GM18505 (cell line): ENCODE measurements around the gene SLC66A2.

Experiments used
- ATAC-seq: cut with Tn5 transposase; IDR thresholded peaks from one replicate; pipeline ENCODE4 v1.9.1; 2021; ENCODE audit not compliant: unreplicated experiment
- POLR2A ChIP-seq: IDR thresholded peaks from 4 replicates; pipeline ENCODE4 v1.6.1; 2011; ENCODE audit warnings: borderline replicate concordance; ENCODE audit not compliant: insufficient read depth, insufficient read length; ENCODE audit errors: extremely low read depth

The SLC66A2 gene

DNA sequence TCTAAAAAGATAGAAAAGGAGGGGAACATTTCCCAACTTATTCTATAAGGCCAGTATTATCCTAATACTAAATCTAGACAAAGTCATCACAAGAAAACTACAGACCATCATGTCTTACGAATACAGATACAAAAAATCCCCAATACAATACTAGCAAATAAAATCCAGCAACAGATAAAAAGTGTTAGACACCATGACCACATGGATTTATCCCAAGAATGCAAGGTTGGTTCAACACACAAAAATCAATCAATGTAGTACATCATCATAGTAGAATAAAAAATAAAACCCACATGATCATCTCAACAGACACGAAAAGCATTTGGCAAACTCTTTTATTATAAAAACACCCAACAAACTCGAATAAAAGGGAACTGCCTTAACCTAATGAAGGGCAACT, 18.5 kb downstream of the SLC66A2 start:
- no peak for ATAC-seq
- TF ChIP-seq POLR2A, result no peak

DNA sequence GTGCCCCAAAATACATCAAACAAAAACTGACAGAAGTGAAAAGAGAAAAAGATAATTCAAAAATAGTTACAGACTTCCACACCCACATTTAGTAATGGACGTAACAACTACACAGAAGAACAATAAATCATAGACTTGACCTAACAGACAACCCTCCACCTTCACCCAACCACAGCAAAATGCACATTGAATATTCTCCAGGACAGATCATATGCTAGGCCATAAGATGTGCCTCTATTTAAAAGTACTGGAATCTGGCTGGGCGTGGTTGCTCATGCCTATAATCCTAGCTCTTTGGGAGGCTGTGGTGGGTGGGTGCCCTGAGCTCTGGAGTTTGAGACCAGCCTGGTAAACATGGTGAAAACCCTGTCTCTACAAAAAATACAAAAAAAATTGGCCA, 20.0 kb downstream of the SLC66A2 start:
- TF ChIP-seq POLR2A, result no peak
- ATAC-seq, result no peak

DNA sequence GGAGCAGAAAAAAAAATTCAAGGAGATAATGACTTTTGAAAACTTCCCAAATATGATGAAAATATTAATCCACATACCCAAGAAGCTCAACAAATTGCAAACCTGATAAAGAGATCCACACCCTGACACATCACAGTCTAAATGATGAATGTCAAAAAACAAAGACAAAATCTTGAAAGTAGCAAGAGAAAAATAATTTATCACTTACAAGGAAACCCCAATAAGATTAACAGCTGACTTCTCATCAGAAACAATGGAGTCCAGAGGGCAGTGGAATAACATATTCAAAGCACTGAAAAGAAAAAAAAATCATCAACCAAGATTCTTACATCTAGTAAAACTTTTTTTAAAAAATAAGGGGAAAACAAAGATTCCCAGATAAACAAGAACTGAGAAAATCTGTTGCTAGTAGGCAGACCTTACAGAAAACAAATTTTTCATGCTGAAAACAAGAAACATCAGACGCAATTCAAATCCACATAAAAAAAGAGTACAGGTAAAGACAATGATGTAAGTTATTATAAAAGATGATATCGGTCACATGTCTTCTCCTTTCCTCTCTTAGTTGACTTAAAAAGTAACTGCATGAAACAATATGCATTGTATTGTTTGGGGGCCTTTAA, 21.3 kb downstream of the SLC66A2 start:
- no peak for TF ChIP-seq POLR2A
- ATAC-seq, result no peak

DNA sequence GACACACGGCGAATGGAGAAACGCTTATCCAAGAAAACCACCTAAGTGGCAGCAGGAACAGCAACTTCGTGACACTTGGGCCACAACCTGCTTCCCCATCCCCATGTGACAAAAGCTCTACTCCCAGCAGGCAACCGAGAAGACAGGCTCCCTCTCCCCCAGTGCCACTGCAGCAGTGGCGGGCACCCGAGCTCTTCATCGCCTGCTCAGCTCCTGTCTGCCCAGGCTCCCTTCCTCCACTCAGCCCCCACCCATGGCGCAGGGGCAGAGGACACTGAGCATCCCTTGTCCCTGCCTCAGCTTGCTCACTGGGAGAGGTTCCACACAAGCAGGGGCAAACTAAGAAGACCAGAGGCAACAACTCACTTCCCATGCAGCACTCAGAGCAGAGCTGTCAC, 22.9 kb downstream of the SLC66A2 start:
- no peak for ATAC-seq
- TF ChIP-seq POLR2A, result no peak

DNA sequence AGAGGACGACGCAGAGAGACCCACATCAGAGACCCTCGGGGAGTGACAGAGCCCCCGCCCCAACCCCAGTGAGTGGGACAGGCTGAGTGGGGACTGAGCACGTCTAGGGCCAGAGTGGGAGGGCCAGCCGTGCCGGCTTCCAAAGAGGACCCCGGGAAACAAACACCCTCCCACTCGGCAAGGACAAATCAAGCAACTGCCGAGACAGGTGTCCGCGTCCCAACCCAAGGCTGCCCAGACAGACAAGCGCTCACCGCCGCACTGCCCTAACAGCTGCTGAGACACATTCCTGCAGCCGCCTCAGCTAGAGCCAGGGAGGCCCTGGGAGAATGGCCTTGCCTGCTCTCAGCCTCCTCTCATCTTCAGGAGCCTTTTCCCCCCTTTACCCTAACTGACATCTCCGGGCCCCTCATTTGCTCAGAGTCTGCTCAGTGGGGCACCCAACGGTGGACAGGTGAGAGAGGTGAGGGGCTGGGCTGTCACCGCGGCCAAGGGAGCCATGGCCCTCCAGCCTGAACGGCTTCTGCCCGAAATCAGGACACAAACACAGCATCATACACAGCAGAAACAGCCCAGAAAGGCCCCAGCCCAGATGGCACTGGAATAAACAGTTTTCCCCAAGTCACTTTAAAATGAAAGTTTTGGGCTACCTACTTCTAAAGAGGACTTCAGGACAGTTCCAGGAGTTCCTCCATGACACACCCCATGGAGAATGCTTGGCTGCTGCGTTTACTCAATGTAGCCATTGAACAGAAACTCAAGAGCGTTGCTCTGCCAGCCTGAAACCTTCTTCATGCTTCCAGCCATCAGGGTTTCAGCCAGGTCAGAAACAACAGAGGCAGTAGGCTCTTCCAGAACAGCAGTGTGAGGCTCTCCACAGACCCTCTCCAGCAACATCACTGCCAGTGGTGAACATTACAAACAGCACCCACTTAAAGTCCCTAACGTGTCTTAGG, 23.6 kb downstream of the SLC66A2 start:
- TF ChIP-seq POLR2A, result no peak
- no peak for ATAC-seq

DNA sequence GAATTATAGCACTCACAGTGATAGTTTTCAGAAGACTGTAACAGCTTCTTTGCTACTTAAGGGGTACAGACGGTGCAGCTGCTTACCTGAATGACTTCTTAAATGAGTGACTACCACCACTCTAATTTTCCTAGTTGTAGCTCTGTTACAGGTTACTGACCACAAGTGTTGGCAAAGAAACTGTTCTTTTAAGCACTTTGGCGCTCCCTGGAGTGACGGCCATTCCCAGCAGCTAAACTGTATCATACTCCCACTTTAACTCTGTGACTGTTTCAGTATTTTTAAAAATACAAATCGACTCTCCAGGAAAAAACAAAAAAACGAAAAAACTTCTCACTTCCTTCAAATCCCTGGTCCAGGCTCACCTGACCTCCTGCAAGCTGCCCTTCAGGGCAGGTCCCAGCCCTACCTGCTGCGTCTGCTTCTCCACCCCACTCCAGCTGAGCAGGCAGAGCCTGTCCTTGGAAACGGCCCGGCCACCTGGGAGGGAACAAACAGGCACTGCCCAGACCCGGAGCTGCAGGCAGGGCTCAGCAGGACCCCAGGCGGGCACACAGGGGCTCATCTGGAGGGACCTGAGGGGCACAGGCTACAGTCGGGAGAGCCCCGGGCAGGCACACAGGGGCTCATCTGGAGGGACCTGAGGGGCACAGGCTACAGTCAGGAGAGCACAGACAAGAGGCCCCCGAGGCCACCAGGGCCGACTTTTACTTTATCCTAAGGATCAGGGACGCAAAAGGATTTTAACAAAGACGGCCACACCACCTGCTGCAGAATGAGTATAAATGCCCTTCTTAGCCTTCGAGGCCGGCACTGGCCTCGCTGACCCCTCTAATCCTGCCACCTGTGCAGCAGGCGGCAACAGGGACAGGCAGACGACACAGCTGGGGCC, 24.5 kb downstream of the SLC66A2 start:
- ATAC-seq, result no peak
- no peak for TF ChIP-seq POLR2A

DNA sequence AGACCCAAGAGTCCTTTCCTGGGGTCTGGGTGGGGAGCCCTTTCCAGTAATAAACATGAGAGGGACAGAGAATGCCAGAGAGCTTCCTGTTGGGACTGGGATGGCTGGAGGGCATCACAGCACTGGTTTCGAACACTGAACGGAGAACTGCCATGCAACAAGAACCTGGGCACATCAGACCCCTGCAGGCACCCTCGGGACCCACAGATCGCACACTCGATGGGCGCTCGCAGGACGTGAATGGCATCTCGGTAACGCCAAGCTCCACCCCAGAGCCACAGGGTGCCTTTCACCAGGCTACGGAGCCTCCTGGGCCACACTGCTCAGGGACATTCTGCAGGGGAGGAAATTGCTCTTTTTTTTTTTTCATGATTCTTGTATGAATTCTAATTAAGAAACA, 25.1 kb downstream of the SLC66A2 start:
- ATAC-seq, result no peak
- no peak for TF ChIP-seq POLR2A

DNA sequence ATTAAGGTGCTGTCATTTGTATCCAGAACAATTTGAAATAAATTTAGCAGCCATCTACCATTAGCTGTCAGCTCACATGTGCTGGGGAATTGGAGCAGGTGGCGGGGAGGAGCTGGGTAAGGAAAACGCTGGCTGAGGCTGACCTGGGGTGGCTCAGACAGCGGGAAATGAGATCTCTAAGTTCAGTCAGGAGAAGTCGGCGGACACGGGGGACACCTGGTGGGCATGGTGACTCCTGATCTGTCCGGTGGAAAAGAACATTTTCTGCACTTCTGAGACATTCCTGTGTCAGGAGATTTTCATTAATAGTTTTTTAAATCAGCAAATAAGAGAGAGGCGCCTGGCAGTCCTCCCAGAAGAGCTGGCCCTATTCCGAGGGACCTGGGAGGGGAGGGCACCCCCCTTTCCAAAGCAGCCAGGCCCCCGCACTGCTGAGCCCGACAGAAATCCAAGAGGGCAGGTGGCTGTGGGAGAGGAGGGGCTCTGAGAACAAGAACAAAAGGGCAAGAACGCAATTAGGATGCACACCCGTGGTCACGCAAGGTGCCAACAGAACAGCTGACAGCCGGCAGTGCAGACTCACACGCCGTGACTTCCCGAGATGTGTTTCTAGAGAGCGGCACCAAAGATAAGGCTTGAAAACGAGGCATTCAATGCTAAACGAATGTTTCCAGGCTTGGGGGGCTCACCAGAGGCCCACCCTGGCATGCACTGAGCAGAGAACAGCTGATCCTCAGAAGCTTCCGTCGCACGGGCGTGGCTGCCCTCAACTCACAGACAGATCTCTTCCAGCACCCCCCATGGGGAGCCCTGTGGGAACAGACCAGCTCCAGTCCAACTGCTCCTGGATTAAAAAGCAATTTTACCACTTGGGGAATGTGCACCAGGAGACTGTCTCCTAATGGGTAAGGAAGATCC, 26.4 kb downstream of the SLC66A2 start:
- no peak for ATAC-seq
- TF ChIP-seq POLR2A, result no peak

DNA sequence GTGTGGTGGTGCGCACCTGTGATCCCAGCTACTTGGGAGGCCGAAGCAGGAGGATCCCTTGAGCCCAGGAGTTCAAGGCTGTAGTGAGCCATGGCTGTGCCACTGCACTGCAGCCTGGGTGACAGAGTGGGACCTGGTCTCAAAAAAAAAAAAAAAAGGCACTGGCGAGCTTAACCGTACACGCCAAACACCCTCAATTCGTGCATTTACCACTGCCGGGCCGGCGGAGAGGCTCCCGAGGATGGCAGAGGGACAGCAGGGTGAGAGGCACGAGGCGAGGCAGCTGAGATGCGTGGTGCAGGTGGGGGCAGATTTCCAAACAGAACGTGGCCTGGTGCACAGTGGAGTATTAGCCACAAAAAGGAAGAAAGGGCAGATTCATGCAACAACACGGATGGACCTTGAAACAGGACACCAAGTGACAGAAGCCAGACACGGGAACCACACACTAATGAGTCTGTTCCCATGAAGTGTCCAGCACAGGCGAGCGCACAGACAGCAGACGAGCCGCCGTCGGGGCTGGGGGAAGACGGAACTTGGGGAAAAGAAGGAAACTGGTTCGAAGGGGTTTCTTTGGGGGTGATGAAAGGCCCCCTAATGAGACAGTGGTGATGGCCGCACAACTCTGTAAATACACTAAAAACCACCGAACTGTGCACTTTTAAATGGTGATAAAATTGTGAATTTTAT, 27.4 kb downstream of the SLC66A2 start:
- TF ChIP-seq POLR2A, result no peak
- no peak for ATAC-seq

DNA sequence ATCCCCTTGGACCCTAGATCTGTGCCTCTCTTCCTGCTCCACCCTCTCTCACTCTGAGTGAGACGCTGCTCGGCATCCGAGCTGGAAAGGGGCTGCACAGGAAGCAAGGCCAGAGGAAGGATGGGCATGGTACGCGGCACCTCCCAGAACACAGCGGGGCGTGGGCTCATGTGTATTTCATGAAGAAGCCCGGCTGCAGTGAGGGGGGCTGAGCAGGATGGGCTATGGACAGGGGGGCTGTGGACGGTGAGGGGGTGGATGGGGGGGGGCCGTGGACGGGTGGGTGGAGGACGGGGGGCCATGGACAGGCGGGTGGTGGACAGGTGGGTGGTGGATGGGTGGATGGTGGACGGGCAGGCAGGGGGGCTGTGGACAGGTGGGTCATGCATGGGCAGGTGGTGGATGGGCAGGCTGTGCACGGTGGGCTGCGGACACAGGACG, 28.5 kb downstream of the SLC66A2 start:
- no peak for ATAC-seq
- no peak for TF ChIP-seq POLR2A

DNA sequence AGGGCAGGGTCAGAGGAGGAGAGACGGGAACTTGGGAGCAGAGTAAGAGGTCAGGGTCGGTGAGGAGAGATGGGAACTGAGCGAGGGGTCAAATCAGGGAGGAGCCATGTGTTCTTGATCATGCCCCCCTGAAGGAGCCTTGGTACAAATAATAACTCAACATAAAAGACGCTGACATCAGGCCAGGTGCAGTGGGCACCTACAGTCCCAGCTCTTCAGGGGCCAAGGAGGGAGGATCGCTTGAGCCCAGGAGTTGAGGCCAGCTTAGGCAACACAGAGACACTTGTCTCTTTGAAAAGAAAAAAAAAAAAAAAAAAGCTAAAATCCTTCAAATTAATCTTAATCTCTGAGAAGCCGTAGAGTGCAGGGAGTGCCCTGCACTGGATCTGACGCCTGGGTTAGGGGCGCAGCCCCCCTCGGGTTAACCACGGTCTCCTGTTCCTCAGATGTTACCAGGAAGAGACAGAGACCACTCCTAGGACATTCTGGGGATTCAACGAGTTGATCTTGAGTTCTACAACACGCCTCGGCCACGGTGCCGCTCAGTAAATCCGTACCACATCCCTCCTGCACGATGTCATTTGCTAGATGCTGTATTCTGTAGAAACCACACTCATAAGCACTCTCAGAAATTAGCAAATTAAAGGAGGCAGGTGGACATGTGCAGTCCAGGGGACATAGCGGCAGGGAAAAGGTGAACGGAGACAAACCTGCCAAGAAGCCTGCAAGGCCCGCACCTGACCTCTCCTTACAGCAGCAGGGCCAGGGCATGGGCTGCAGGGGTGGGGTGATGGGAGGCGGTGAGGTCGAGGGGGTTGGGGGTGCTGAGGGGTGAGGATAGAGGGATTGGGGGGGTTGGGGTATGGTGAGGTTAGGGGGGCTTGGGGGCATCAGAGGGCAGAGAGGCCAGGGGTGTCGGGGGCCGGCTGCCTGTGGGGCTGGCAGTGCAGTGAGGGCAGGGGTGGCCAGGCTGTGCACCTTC, 29.2 kb downstream of the SLC66A2 start:
- no peak for TF ChIP-seq POLR2A
- no peak for ATAC-seq
